Activated CD4-positive, alpha-beta T cell treated with anti-CD3 and anti-CD28 coated beads, Interleukin-2, Interleukin-6, amounts not matched to agents 100 ng/mL and 50 ng/mL, durations not matched to agents 16 hours and 8 hours (primary cell): ENCODE results near the gene OR5K2.

ENCODE experiments used
- DNase-seq: peaks from one replicate; pipeline ENCODE4 v3.0.0-alpha.2; 2020

Gene OR5K2

GRCh38 chr3:98497381-98497780, at the start of gene OR5K2:
OR5K2 (plus strand) TSS chr3:98497681; CDS start chr3:98497681, 0 bp downstream.
- DNase-seq = no peak

GRCh38 chr3:98449606-98450193, 47.8 kb upstream of the OR5K2 start:
- peak; percentile 5 for DNase-seq

- DNase-seq = no peak
Measured at GRCh38 chr3:98450372-98450771, 47.1 kb upstream of the OR5K2 start.

- DNase-seq = no peak
Measured at GRCh38 chr3:98453827-98454226, 43.7 kb upstream of the OR5K2 start.

- no peak for DNase-seq
Measured at GRCh38 chr3:98454929-98455328, 42.6 kb upstream of the OR5K2 start.

GRCh38 chr3:98457543-98457942, 39.9 kb upstream of the OR5K2 start:
- no peak for DNase-seq

- DNase-seq = no peak
Measured at GRCh38 chr3:98460220-98460619, 37.3 kb upstream of the OR5K2 start.

- no peak for DNase-seq
Measured at GRCh38 chr3:98462901-98463300, 34.6 kb upstream of the OR5K2 start, which contains the start of gene OR5K1. OR5K1 (plus strand) TSS chr3:98463201; CDS start chr3:98469577, 6,376 bp downstream.

- no peak for DNase-seq
Measured at GRCh38 chr3:98482717-98483482, 14.6 kb upstream of the OR5K2 start.

- no peak for DNase-seq
Measured at GRCh38 chr3:98483626-98484025, 13.9 kb upstream of the OR5K2 start.

GRCh38 chr3:98500019-98500418, 2.5 kb downstream of the OR5K2 start:
- no peak for DNase-seq

- no peak for DNase-seq
Measured at GRCh38 chr3:98501270-98501669, 3.8 kb downstream of the OR5K2 start.

GRCh38 chr3:98501863-98502576, 4.5 kb downstream of the OR5K2 start:
- no peak for DNase-seq

- DNase-seq = no peak
Measured at GRCh38 chr3:98504539-98504938, 7.1 kb downstream of the OR5K2 start.

- no peak for DNase-seq
Measured at GRCh38 chr3:98508582-98508981, 11.1 kb downstream of the OR5K2 start.

GRCh38 chr3:98512576-98512975, 15.1 kb downstream of the OR5K2 start:
- no peak for DNase-seq

- no peak for DNase-seq
Measured at GRCh38 chr3:98513091-98513511, 15.6 kb downstream of the OR5K2 start.

GRCh38 chr3:98513736-98514135, 16.3 kb downstream of the OR5K2 start:
- no peak for DNase-seq

- DNase-seq = no peak
Measured at GRCh38 chr3:98514948-98515347, 17.5 kb downstream of the OR5K2 start.

GRCh38 chr3:98518816-98519215, 21.3 kb downstream of the OR5K2 start:
- no peak for DNase-seq

- no peak for DNase-seq
Measured at GRCh38 chr3:98519351-98519750, 21.9 kb downstream of the OR5K2 start.

- DNase-seq = peak; percentile 78
Measured at GRCh38 chr3:98521897-98522543, 24.5 kb downstream of the OR5K2 start.

GRCh38 chr3:98522544-98523281, 25.2 kb downstream of the OR5K2 start, which contains the start of gene CLDND1:
CLDND1 (minus strand) TSS chr3:98522902; CDS start chr3:98521424, 1,478 bp downstream.
- DNase-seq = peak; percentile 98
